Measurements from ENCODE around the gene FBRSL1.

The FBRSL1 gene

GRCh38 chr12:132558861-132559623 is 69.1 kb downstream of the FBRSL1 start:
- no peak for DNase-seq (ENCODE audit: low read depth)

GRCh38 chr12:132559652-132560363 is 69.9 kb downstream of the FBRSL1 start:
- no peak for DNase-seq (ENCODE audit: low read depth)

DNA sequence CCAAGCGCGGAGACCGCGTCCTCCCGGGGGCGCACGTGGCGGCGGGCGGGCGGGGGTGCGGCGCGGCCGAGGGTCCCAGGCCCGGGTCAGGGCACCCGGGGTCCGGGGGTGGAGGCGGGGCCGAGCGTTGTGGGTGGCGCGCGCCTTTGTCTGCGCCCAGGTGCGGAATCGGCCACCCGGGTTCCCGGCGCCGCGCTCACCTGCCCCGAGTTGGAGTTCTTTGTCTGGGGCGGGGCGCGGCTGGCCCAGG is 70.3 kb downstream of the FBRSL1 start:
- DNase-seq (ENCODE audit: low read depth), result no peak

GRCh38 chr12:132560614-132561426 is 70.9 kb downstream of the FBRSL1 start:
- DNase-seq (ENCODE audit: low read depth), result peak; percentile 67
